Panc1 (cell line): ENCODE results near the gene NOP10. TPM values are rescaled to one million over a fixed set of nuclear protein-coding genes. Genes with fewer than 3 reads are reported as not detected.

Experiments used
- ATAC-seq: fragments of 200-7000 bp; cut with Tn5 transposase; 2 replicates; pipeline ENCODE4 v1.9.1; 2020; ENCODE audit warnings: mild to moderate bottlenecking, moderate library complexity
- BruUV-seq: library from RNA; stranded (reverse); fragments of 400-500 nt; replicated peaks from 2 replicates; lab custom pipeline; 2021; lab: Mats Ljungman, UMichigan
- CTCF ChIA-PET: fragments of 300-600 bp; sonication (Branson Sonifier 250); formaldehyde crosslinking; loops from one replicate; lab custom pipeline; 2022; ENCODE audit warnings: antibody characterized with exemption; lab: Charles Lee
- POLR2A ChIA-PET: fragments of 300-600 bp; sonication (Branson Sonifier 250); formaldehyde crosslinking; loops from one replicate; lab custom pipeline; 2022; ENCODE audit warnings: antibody characterized with exemption; lab: Charles Lee
- DNase-seq: peaks from one replicate; pipeline ENCODE4 v3.0.0-alpha.2; 2010; ENCODE audit warnings: low read depth, low spot score
- H3K27ac ChIP-seq: 2 replicates; pipeline ENCODE4 v1.5.1; 2011; ENCODE audit warnings: mild to moderate bottlenecking, low read length, inconsistent platforms
- H3K27me3 ChIP-seq: fragments of 200-500 bp; sonication (Bioruptor generic); 2 replicates; pipeline ENCODE4 v1.6.0; 2014; ENCODE audit warnings: low read length, inconsistent platforms; ENCODE audit not compliant: control insufficient read depth, insufficient read depth
- H3K36me3 ChIP-seq: fragments of 200-500 bp; sonication (Bioruptor generic); 2 replicates; pipeline ENCODE4 v1.5.1; 2014; ENCODE audit warnings: inconsistent platforms, mild to moderate bottlenecking, low read length, moderate library complexity; ENCODE audit not compliant: control insufficient read depth, insufficient read depth
- H3K4me1 ChIP-seq: 2 replicates; pipeline ENCODE4 v1.5.1; 2011; ENCODE audit warnings: inconsistent platforms, mild to moderate bottlenecking, low read length, moderate library complexity; ENCODE audit not compliant: control insufficient read depth, insufficient read depth
- H3K4me3 ChIP-seq, 2 experiments: 2 replicates each; pipeline ENCODE4 v1.5.1; 2011 to 2012; ENCODE audit warnings: low read depth in 2 of 2, low read length in 2 of 2, mild to moderate bottlenecking in 2 of 2, inconsistent platforms in 1 of 2, moderate library complexity in 1 of 2
- H3K9me3 ChIP-seq: fragments of 200-500 bp; sonication (Bioruptor generic); 2 replicates; pipeline ENCODE4 v1.5.1; 2014; ENCODE audit warnings: low read depth, mild to moderate bottlenecking, inconsistent platforms, low read length, moderate library complexity; ENCODE audit not compliant: control insufficient read depth, insufficient read depth
- CTCF ChIP-seq: fragments of 450-650 bp; IDR thresholded peaks from 2 replicates; pipeline ENCODE4 v1.5.1; 2017; ENCODE audit warnings: mild to moderate bottlenecking
- POLR2AphosphoS5 ChIP-seq: IDR thresholded peaks from 2 replicates; pipeline ENCODE4 v1.6.1; 2012; ENCODE audit warnings: mild to moderate bottlenecking, low read depth, low read length, moderate library complexity
- REST ChIP-seq, 2 experiments: IDR thresholded peaks; 2 replicates each; pipeline ENCODE4 v1.6.1; 2011 to 2012; ENCODE audit warnings: low read depth in 2 of 2, control low read depth in 1 of 2, low read length in 1 of 2, mild to moderate bottlenecking in 1 of 2, moderate library complexity in 1 of 2; ENCODE audit not compliant: insufficient read depth in 1 of 2
- SIN3A ChIP-seq: IDR thresholded peaks from 2 replicates; pipeline ENCODE4 v1.6.1; 2012; ENCODE audit warnings: low read depth, mild to moderate bottlenecking, low read length, moderate library complexity, borderline replicate concordance; ENCODE audit not compliant: insufficient read depth
- TCF7L2 ChIP-seq: IDR thresholded peaks from 2 replicates; pipeline ENCODE4 v1.6.1; 2011; ENCODE audit warnings: mild to moderate bottlenecking, low read depth, low read length, inconsistent platforms
- in situ Hi-C: cut with HindIII; loops from 2 replicates; pipeline ENCODE4 v1.10.0; 2016; ENCODE audit warnings: low sequenced_read_pairs, low pct_unique_long_range_greater_than_20kb
- intact Hi-C: fragments of 100-400 bp; cut with micrococcal nuclease; formaldehyde crosslinking; loops from one replicate; pipeline ENCODE4 v1.10.0; 2022; ENCODE audit not compliant: unreplicated experiment
- total RNA-seq: library from RNA; stranded (reverse); gene quantifications from one replicate; pipeline ENCODE4 v1.2.1, GENCODE V29; 2021; ENCODE audit not compliant: unreplicated experiment

The NOP10 gene
- total RNA-seq, 1 experiment from 2014 or later, result 306 TPM

GRCh38 chr15:34332553-34333120 lies 10.3 kb downstream of the NOP10 start:
- ChIA-PET CTCF (no interaction called here), POLR2A (no interaction called here)
- TF ChIP-seq POLR2AphosphoS5, result no peak
- no peak for TF ChIP-seq TCF7L2
- no peak for TF ChIP-seq SIN3A
- TF ChIP-seq CTCF, result no peak
- no peak for TF ChIP-seq REST (IDR thresholded peaks at IDR 0.05; ENCODE audit: insufficient read depth in 1 of 2, low read depth in 2 of 2, low read length in 1 of 2)
- intact Hi-C loops, result no loop called here
- DNase-seq (no peak), ATAC-seq (no peak)
- no peaks in the 10 kb centered on the region for H3K36me3 ChIP-seq
- no peaks in the 10 kb centered on the region for H3K9me3 ChIP-seq
- no peaks in the 10 kb centered on the region for H3K27me3 ChIP-seq
- no TSS peak for BruUV-seq
- in situ Hi-C loops, result no loop called here
- no peak overlapping the region for H3K27ac ChIP-seq
- H3K4me3 ChIP-seq, result no peak overlapping the region
- H3K4me1 ChIP-seq, result peaks cover 22% of the 10 kb centered on the region

DNA sequence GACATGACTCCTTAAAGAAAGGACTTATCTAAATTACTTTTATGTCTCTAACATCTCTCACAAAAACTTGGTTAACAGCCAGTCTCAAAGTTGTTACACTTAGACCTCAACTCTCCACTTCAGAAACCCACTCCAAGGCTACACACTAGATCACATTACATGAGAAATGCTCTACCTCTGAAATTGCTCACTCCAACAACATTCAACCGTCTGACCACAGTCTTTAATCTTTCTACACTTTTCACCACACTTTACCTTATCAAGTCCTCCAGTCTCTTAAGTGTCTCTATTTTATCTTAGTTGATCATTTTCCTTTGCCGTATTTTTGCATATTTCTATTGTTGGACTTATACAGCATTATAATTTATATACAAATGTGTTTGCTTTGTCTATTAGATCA lies 11.1 kb downstream of the NOP10 start:
- no peaks in the 10 kb centered on the region for H3K36me3 ChIP-seq
- POLR2A ChIA-PET, result no interaction called here
- no peaks in the 10 kb centered on the region for H3K9me3 ChIP-seq
- ATAC-seq (no peak), DNase-seq (no peak)
- intact Hi-C loops (no loop called here), in situ Hi-C loops (no loop called here)
- TF ChIP-seq TCF7L2, result no peak
- TF ChIP-seq POLR2AphosphoS5, result no peak
- no peak for TF ChIP-seq SIN3A
- TF ChIP-seq REST (IDR thresholded peaks at IDR 0.05; ENCODE audit: insufficient read depth in 1 of 2, low read depth in 2 of 2, low read length in 1 of 2), result no peak
- no peak for TF ChIP-seq CTCF
- CTCF ChIA-PET, result no interaction called here
- no peaks in the 10 kb centered on the region for H3K27me3 ChIP-seq
- H3K27ac ChIP-seq, result no peak overlapping the region
- H3K4me3 ChIP-seq, result no peak overlapping the region
- H3K4me1 ChIP-seq, result peaks cover 20% of the 10 kb centered on the region
- no TSS peak for BruUV-seq
